ENCODE results near the gene MAML2. TPM values are rescaled to one million over a fixed set of nuclear protein-coding genes. Genes with fewer than 3 reads are reported as not detected.

The MAML2 gene
- polyA plus RNA-seq, 1 of the 3 experiments (the other 2 are of a cell fraction), result 20.1 TPM

DNA sequence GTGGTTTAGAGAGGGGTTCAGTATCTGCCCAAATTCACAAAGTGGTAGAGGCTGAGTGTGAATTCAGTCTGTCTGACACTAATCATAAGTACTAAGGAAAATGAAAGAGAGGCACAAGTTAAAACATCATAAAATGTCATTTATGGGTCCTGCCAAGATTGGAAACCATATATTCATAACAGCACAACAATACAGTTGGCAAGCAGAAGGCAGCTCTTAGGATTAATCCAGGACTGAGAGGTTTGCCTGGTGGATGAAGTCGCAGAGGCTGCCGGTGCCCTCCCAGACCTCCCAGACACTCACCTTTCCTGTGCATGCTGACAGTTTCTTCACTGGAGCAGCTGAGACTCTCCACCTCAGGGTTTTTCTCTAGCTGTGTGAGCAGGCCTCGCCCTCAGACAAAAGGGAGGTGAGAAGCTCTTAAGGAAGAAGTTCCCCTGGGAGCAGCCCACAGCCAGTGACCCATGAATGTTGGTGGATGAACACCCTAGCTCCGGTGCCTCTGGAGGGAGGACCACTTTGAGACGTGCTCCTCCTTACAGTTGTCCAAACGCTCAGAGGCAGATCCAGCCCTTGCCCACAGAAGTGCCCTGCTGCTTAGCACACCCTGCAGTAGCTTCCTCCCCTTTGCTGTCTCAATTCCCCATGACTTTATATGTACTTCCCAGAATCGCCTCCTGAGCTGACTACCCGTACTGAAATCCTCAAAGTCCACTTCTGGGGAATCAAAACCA lies 43.7 kb downstream of the MAML2 start:
- no peak for DNase-seq
- Histone ChIP-seq H3K9me2 (no peaks in the 10 kb centered on the region), H3K27me3 (ENCODE audit: insufficient read depth) (no peaks in the 10 kb centered on the region), H3K79me2 (ENCODE audit: insufficient read depth) (peaks cover 88% of the 10 kb centered on the region), H3K27ac (ENCODE audit: low read depth in 2 of 2, low read length in 1 of 2) (no peak overlapping the region), H3F3A (replicated peaks; ENCODE audit: insufficient read depth) (peaks cover 20% of the 10 kb centered on the region), H3K9ac (no peak overlapping the region), H3K4me3 (ENCODE audit: low read depth in 2 of 2, low read length in 1 of 2) (no peak overlapping the region), H3K4me2 (no peak overlapping the region), H2AFZ (ENCODE audit: low read depth) (no peak overlapping the region), H3K36me3 (replicated peaks in 1 of 2; ENCODE audit: control insufficient read depth in 1 of 2, insufficient read depth in 2 of 2, low read length in 1 of 2) (peaks cover 5 to 8% of the 10 kb centered on the region in 2 experiments), H4K20me1 (ENCODE audit: insufficient read depth) (no peaks in the 10 kb centered on the region), H3K9me3 (no peaks in the 10 kb centered on the region), H3K4me1 (ENCODE audit: control insufficient read depth in 1 of 2, insufficient read depth in 2 of 2, low read depth in 1 of 2, low read length in 1 of 2) (peaks cover 0 to 45% of the 10 kb centered on the region in 2 experiments)
- TF ChIP-seq FOXM1 (IDR thresholded peaks at IDR 0.05; ENCODE audit: low read depth), result no peak
- TF ChIP-seq, protein P1, sequence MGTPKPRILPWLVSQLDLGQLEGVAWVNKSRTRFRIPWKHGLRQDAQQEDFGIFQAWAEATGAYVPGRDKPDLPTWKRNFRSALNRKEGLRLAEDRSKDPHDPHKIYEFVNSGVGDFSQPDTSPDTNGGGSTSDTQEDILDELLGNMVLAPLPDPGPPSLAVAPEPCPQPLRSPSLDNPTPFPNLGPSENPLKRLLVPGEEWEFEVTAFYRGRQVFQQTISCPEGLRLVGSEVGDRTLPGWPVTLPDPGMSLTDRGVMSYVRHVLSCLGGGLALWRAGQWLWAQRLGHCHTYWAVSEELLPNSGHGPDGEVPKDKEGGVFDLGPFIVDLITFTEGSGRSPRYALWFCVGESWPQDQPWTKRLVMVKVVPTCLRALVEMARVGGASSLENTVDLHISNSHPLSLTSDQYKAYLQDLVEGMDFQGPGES (IDR thresholded peaks at IDR 0.05; ENCODE audit: low read depth, low read length), result no peak
- TF ChIP-seq TEAD4 (IDR thresholded peaks at IDR 0.05; ENCODE audit: borderline replicate concordance, insufficient read depth), result no peak
- TF ChIP-seq SIN3A (IDR thresholded peaks at IDR 0.05; ENCODE audit: borderline replicate concordance, low read depth, low read length), result no peak
- no peak for TF ChIP-seq GABPA (IDR thresholded peaks at IDR 0.05; ENCODE audit: low read depth)
- no peak for TF ChIP-seq POLR2AphosphoS5 (IDR thresholded peaks at IDR 0.05; ENCODE audit: low read depth, low read length)
- ChIA-PET POLR2A (no interaction called here), CTCF (interaction anchor here (0.7 kb wide), 1 partner anchor 13 kb away, joined by 3 read pairs; no protein-coding TSS in a partner anchor)
- 96% methylated on average over 8 of the region's 8 CpGs for WGBS (ENCODE audit: low lambda C conversion rate)

DNA sequence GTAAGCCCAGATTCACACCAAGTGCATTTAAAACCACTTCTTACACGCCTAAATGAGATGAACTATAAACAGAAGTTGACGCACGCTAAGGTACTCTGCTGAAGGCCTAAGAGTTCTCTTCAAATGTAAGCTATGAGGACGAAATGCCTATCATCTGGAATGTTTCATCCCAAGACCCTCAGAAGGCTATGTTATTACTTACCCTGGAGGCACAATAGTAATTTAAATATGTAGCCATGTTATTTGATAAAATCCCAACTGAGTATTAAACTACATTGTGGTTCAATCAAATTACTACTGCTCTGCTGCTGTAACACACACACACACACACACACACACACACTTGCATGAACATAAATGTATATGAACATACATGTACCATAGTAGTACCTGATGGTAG lies 47.6 kb downstream of the MAML2 start:
- WGBS (ENCODE audit: low lambda C conversion rate), result 83% methylated on average over 4 of the region's 4 CpGs
- H2AFZ ChIP-seq (ENCODE audit: low read depth), result no peak overlapping the region
- no peak overlapping the region for H3K27ac ChIP-seq (ENCODE audit: low read depth in 2 of 2, low read length in 1 of 2)
- no peaks in the 10 kb centered on the region for H3K27me3 ChIP-seq (ENCODE audit: insufficient read depth)
- TF ChIP-seq, protein P2, sequence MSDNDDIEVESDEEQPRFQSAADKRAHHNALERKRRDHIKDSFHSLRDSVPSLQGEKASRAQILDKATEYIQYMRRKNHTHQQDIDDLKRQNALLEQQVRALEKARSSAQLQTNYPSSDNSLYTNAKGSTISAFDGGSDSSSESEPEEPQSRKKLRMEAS (IDR thresholded peaks at IDR 0.05; ENCODE audit: low read depth), result no peak
- TF ChIP-seq, protein P3, sequence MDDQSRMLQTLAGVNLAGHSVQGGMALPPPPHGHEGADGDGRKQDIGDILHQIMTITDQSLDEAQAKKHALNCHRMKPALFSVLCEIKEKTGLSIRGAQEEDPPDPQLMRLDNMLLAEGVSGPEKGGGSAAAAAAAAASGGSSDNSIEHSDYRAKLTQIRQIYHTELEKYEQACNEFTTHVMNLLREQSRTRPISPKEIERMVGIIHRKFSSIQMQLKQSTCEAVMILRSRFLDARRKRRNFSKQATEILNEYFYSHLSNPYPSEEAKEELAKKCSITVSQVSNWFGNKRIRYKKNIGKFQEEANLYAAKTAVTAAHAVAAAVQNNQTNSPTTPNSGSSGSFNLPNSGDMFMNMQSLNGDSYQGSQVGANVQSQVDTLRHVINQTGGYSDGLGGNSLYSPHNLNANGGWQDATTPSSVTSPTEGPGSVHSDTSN (IDR thresholded peaks at IDR 0.05), result no peak
- TF ChIP-seq FOXJ3 (CRISPR knock-in tag; IDR thresholded peaks at IDR 0.05) (no peak), YY1 (IDR thresholded peaks at IDR 0.05; ENCODE audit: low read depth) (no peak), EZH2phosphoT487 (IDR thresholded peaks at IDR 0.05; ENCODE audit: borderline replicate concordance, low read depth) (no peak), EP300 (IDR thresholded peaks at IDR 0.05; ENCODE audit: borderline replicate concordance in 1 of 2, low read depth in 1 of 2, low read length in 1 of 2) (no peak)
- TF ChIP-seq, protein P1 (IDR thresholded peaks at IDR 0.05; ENCODE audit: low read depth, low read length), result no peak
- H3K4me3 ChIP-seq (ENCODE audit: low read depth in 2 of 2, low read length in 1 of 2), result no peak overlapping the region
- no peaks in the 10 kb centered on the region for H3K9me3 ChIP-seq
- ChIA-PET CTCF (no interaction called here), POLR2A (no interaction called here)
- peaks cover 3 to 38% of the 10 kb centered on the region in 2 experiments for H3K4me1 ChIP-seq (ENCODE audit: control insufficient read depth in 1 of 2, insufficient read depth in 2 of 2, low read depth in 1 of 2, low read length in 1 of 2)
- H3F3A ChIP-seq (replicated peaks; ENCODE audit: insufficient read depth), result peaks cover 16% of the 10 kb centered on the region
- H3K9me2 ChIP-seq, result no peaks in the 10 kb centered on the region
- peaks cover 3 to 5% of the 10 kb centered on the region in 2 experiments for H3K36me3 ChIP-seq (replicated peaks in 1 of 2; ENCODE audit: control insufficient read depth in 1 of 2, insufficient read depth in 2 of 2, low read length in 1 of 2)
- H4K20me1 ChIP-seq (ENCODE audit: insufficient read depth), result no peaks in the 10 kb centered on the region
- no peak overlapping the region for H3K9ac ChIP-seq
- no peak overlapping the region for H3K4me2 ChIP-seq
- no peak for DNase-seq
- peaks cover 93% of the 10 kb centered on the region for H3K79me2 ChIP-seq (ENCODE audit: insufficient read depth)

Measured in SK-N-SH (cell line).